Central memory CD4-positive, alpha-beta T cell (primary cell): ENCODE results near the gene PCSK4.
"Not testable (repeated sequence)": the region's sequence is repeated elsewhere in the genome, so short reads cannot be mapped to it uniquely, and the experiment has no call there.

Experiments
- DNase-seq: peaks from one replicate; pipeline ENCODE4 v3.0.0; 2022
- total RNA-seq, 3 experiments: gene quantifications; one replicate each; lab custom pipeline; 2026; lab: John Stamatoyannopoulos, UW

The PCSK4 gene
- 0.07 to 4.2 (median 2.3) reads per million in 3 experiments for total RNA-seq

DNA sequence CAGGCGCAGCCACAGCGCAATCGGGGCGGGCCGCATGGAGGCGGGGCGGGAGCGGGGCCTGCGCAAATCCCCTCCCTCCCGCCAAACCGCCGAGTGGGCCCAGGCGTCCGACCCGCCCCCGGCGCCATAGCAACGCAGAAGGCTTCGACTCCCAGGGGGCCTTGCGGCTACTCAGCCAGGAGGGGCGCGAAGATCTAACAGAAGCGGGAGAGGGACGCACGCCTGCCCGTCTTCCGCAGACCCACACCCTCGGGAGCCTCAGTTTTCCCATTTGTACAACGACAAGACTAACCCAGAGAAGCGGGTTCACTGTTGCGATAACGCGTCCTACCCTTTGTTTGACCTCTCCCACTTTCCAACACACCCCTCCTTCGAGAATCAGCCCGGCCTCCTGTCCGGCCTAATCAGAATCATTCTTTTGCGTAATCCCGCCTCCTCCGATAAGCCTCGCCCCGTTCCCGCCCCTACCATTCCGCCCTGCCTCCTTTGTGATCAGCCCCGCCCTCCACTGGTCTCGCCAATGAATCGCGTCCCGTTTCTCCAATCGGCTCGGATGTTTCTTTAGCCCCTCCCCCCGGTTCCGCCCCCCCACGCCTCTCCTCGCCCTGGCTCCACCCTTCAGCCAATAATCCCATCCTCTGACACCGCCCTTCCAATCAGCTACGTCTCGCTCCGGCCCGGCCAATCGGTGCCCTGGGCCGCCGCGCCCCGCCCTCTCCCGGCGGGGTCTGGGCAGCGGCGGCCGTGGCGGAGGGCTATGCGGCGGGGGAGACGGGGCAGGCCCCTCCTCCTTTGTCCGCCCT lies at the start of gene PCSK4:
Gene PCSK4 (minus strand): TSS at position 40 of the 803 bp plus-strand sequence. CDS start 4 bp downstream, at position 36.
- peak; percentile 98 for DNase-seq

DNA sequence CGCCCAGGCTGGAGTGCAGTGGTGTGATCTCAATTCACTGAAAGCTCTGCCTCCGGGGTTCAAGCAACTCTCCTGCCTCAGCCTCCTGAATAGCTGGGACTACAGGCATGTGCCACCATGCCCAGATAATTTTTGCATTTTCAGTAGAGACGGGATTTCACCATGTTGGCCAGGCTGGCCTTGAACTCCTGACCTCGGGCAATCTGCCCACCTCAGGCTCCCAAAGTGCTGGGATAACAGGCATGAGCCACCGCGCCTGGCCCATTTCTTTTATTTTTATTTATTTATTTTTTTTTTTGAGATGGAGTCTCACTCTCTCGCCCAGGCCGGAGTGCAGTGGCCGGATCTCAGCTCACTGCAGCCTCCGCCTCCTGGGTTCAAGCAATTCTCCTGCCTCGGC lies 49.6 kb upstream of the PCSK4 start:
- not testable (repeated sequence) for DNase-seq

- no peak for DNase-seq
These were observed 48.8 kb upstream of the PCSK4 start for GRCh38 chr19:1538978-1539377.

DNA sequence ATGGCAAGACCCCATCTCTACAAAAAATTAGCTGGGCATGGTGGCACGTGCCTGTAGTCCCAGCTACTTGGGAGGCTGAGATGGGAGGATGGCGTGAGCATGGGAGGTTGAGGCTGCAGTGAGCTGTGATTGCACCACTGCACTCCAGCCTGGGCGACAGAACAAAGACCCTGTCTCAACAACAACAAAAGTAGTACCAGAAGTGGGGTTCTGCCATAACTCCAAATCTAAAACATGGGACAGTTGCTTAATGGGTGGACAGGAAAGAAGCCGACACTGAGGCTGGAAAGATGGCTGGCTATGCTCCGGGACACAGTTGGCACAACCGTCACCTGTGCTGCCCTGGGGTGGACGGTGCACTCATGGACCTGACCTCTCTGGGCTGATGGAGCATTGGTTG lies 45.5 kb upstream of the PCSK4 start:
- not testable (repeated sequence) for DNase-seq

GRCh38 chr19:1534972-1535371 lies 44.8 kb upstream of the PCSK4 start:
- DNase-seq: no peak

- DNase-seq: no peak
These were observed 43.5 kb upstream of the PCSK4 start for GRCh38 chr19:1533510-1534150.

DNA sequence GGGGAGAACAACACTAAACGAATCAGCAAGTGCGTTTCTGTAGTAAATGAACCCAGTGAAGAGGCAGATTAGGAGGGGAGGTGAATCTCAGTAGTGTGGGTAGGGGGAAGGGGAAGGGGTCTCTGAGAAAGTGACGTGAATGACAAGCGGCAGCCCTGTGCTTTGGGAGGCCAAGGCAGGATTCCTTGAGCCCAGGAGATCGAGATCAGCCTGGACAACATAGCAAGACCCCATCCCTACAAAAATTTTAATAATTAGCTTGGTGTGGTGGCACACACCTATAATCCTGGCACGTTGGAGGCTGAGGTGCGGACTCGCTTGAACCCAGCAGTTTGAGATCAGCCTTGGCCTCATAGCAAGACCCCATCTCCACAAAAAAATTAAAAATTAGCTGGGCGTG lies 41.9 kb upstream of the PCSK4 start:
- no peak for DNase-seq

DNA sequence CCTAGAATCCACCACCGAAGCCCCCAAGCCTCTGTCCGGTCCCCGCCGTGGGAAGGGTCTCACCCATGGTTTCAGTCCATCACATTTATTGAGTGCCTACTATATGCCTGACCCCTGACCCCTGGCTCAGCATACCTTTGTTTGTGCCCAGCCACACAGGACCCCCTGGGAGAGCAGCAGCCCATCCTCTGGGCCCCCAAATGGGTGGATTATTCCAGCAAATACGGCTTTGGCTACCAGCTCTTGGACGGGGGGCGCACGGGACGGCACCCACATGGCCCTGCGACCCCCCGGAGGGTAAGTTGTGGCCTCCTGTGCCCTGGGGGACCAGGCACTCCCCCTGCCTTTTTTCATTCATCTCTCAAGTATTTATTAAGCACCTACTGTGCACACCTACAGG lies 41.4 kb upstream of the PCSK4 start:
- DNase-seq: no peak

- DNase-seq: not testable (repeated sequence)
These were observed 40.7 kb upstream of the PCSK4 start for GRCh38 chr19:1530856-1531255.

GRCh38 chr19:1529430-1529816 lies 39.3 kb upstream of the PCSK4 start:
- DNase-seq: no peak

DNA sequence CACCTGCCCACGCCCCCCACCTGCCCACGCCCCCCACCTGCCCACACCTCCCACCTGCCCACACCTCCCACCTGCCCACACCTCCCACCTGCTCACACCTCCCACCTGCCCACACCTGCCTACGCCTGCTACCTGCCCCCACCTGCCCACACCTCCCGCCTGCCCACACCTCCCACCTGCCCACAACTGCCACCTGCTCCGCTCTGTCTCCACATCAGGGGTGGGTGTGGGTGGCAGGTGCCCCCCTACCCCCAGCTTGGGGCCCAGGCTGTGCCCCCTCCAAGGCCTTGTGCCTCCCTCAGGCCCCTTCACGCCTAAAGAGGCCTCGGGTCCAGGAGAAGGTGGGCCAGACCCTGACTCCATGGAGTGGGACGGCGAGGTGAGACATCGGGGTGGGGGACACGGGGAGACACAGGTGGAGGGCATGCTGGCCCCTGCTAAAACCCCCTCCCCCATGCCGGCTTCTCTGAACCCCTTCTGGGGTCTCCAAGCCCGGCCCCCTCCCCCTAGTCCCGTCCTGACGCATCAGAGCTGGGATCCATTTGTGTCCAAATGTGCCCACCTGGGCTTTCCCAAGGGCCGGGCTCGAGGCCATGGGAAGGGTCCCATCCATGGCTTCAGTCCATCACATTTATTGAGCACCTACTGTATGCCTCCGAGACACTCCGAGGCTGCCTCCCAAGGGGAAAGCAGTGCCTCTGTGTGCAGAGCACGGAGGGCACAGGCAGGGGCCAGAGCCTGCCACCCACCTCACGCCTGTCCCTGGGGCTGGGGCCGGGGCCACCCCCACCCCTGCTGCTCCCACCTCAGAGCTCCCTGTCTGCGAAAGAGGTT lies 38.7 kb upstream of the PCSK4 start:
- DNase-seq: no peak

GRCh38 chr19:1527650-1528309 lies 37.6 kb upstream of the PCSK4 start:
- no peak for DNase-seq

DNA sequence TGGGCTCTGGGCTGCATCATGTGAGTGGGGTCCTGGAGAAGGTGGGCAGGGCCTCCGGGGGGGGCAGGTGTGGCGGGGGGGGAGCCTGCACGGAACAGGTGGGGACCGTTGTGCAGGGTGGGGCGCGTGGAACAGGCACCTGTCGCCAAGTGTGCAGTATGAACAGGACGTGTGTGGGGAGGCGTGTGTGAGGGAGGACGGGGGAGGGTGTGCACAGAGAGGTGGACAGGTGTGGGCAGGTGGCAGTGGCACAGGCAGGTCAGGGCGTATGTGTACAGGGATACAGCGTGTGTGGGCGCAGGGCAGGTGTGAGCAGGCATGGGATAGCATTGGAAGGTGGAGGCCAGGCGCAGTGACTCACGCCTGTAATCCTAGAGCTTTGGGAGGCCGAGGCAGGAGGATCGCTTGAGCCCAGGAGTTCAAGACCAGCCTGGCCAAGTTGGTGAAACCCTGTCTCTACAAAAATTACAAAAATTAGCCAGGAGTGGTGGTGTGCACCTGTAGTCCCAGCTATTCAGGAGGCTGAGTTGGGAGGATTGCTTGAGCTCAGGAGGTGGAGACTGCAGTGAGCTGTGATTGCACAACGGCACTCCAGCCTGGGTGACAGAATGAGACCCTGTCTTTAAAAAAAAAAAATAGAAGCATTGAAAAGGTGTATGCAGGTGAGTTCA lies 37.0 kb upstream of the PCSK4 start:
- DNase-seq: no peak

GRCh38 chr19:1526066-1526778 lies 36.1 kb upstream of the PCSK4 start:
- no peak for DNase-seq

DNA sequence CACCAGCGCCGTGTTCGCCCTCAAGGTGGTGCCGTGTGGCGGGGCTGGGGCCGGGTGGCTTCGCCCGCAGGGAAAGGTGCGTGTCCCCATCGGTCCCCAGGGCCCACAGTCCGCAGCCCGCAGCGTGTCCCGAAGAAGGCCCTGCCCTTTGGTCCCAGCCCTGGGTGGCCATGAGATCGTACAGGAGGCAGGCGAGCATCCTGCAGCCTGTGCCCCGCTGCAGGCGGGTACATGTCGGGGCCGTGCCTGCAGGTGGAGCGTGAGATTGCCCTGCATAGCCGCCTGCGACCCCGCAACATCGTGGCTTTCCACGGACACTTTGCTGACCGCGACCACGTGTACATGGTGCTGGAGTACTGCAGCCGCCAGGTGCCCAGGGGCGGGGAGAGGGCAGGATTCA lies 35.2 kb upstream of the PCSK4 start:
- no peak for DNase-seq

GRCh38 chr19:1524972-1525325 lies 34.8 kb upstream of the PCSK4 start:
- no peak for DNase-seq

DNA sequence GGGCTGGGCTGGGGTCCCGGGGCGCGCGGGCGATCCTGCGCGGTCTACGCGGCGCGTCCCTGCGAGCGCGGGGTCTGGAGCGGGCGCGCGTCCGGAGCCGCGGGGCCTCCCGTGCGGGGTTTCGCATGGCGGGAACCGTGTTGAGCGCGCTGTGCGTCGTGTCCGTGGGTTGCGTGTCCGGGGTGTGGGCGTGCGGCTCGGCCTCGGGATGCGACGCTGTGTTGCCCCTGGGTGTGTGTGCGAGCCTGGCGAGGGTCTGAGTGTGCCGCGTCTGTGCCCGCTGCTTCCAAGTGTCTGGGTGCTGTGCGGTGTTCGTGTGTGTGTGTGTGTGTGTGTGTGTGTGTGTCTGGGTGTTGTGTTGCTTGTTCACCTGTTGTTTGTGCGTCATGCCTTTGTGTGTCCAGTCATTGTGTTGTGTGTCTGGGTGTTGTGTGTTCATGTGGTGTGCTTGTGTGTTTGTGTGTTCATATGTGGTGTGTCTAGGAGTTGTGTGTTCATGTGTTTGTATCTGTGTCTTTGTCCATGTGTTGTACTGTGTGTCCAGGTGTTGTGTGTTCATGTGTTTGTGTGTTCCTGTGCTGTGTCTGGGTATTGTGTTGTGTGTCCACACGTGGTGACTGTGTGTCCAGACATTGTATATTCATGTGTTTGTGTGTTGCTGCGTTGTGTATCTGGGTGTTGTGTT lies 34.3 kb upstream of the PCSK4 start:
- DNase-seq: no peak

DNA sequence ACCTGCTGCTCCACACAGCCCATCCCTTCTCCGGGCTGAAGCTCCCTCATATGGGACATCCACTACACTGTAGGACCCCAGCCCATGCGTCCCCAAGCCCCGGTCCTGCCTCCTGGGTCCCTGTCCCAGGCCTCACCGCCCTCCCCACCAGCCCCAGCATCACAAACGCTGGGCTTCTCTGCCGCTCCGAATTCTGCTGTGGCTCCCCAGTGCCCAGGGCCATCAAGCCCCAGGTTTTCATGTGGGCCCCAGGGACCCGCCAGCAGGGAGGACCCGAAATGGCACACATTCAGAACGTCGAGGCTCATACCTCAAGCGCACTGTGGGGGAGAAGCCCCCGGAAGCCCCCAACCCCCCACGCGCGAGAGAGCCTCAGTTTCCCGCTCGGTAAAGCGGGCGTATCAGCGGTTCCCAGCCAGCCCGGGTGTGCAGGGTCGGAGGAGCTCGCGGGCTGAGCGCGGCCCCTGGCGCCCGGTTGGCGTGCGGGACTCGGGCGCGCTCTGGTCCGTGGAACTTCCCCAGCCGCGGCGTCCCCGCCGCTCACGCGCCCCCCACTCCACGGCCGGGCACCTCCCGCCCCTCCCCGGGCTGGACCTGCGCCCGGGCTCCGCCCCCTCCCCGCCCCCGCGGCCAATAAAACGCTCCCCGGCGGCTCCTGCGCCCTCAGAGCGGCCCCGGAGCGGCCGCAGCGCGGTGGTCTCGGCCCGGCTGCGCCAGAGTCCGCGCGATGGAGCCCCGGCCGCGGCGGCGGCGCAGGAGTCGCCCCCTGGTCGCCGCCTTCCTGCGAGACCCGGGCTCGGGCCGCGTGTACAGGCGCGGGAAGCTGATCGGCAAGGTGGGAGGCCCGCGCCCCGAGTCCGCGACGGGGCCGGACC lies 33.5 kb upstream of the PCSK4 start, which contains the start of gene PLK5:
Gene PLK5 (plus strand): TSS at position 666 of the 875 bp plus-strand sequence. CDS start 2,920 bp downstream, outside the sequence.
- no peak for DNase-seq

GRCh38 chr19:1522838-1523237 lies 32.7 kb upstream of the PCSK4 start:
- no peak for DNase-seq

GRCh38 chr19:1522061-1522460 lies 31.9 kb upstream of the PCSK4 start:
- DNase-seq: no peak
